GM08714 (cell line): Measurements from ENCODE around the gene GID8.

Source experiments
- H3K4me3 ChIP-seq: fragments of 200-500 bp; sonication (Bioruptor generic); 2 replicates; pipeline ENCODE4 v1.5.1; 2014; ENCODE audit warnings: mild to moderate bottlenecking, low read length, inconsistent platforms
- ZNF274 ChIP-seq: IDR thresholded peaks from 2 replicates; pipeline ENCODE4 v1.6.1; 2012; ENCODE audit warnings: mild to moderate bottlenecking, low read depth, low read length

The GID8 gene

GRCh38 chr20:62898970-62899632 is 38.8 kb upstream of the GID8 start:
- no peak overlapping the region for H3K4me3 ChIP-seq
- TF ChIP-seq ZNF274: no peak

GRCh38 chr20:62899633-62900051 is 38.3 kb upstream of the GID8 start:
- no peak overlapping the region for H3K4me3 ChIP-seq
- TF ChIP-seq ZNF274: no peak

GRCh38 chr20:62900052-62900691 is 37.8 kb upstream of the GID8 start:
- H3K4me3 ChIP-seq: no peak overlapping the region
- no peak for TF ChIP-seq ZNF274

GRCh38 chr20:62900692-62901584 is 37.0 kb upstream of the GID8 start:
- TF ChIP-seq ZNF274: no peak
- no peak overlapping the region for H3K4me3 ChIP-seq

GRCh38 chr20:62901891-62902290 is 36.1 kb upstream of the GID8 start:
- no peak overlapping the region for H3K4me3 ChIP-seq

GRCh38 chr20:62902926-62903615 is 34.9 kb upstream of the GID8 start:
- TF ChIP-seq ZNF274: no peak
- H3K4me3 ChIP-seq: no peak overlapping the region

More at GRCh38 chr20:62901891-62902290, 36.1 kb upstream of the GID8 start:
- TF ChIP-seq ZNF274: no peak

GRCh38 chr20:62905536-62906117 is 32.3 kb upstream of the GID8 start:
- no peak overlapping the region for H3K4me3 ChIP-seq
- TF ChIP-seq ZNF274: no peak

- no peak for TF ChIP-seq ZNF274
- H3K4me3 ChIP-seq: no peak overlapping the region
Measured at GRCh38 chr20:62906209-62906608, 31.7 kb upstream of the GID8 start.

- TF ChIP-seq ZNF274: no peak
Measured at GRCh38 chr20:62906647-62907375, 31.1 kb upstream of the GID8 start.

GRCh38 chr20:62907384-62908317 is 30.3 kb upstream of the GID8 start:
- H3K4me3 ChIP-seq: no peak overlapping the region
- TF ChIP-seq ZNF274: no peak

More at GRCh38 chr20:62906647-62907375, 31.1 kb upstream of the GID8 start:
- no peak overlapping the region for H3K4me3 ChIP-seq

- TF ChIP-seq ZNF274: no peak
Measured at GRCh38 chr20:62908971-62909791, 28.8 kb upstream of the GID8 start.

More at GRCh38 chr20:62908971-62909791, 28.8 kb upstream of the GID8 start:
- H3K4me3 ChIP-seq: no peak overlapping the region
